ENCODE measurements around the gene MSI2. TPM values are rescaled to one million over a fixed set of nuclear protein-coding genes. Genes with fewer than 3 reads are reported as not detected.

MSI2 gene
- total RNA-seq, 1 donor from 2014 or later = 140 TPM

DNA sequence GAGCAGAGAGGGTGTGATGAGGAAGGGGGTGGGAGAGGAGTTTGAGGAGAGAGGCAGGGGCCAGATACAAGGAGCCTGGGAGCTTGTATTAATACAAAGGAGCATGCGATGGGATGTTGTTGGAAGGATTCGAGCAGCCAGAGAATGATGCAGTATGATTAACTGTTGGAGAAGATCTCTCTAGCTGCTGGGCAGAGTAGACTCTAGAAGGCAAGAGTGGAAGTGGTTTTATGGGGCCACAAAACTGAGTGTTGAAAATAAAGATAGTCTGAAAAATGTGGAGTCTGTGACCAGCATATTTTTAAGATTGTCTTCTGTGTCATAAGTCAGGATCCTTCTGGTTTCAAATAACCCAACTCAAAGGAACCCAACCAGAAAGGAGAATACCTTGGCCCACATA, 98.3 kb downstream of the MSI2 start:
- no peak overlapping the region for H3K27ac Mint-ChIP-seq (ENCODE audit: unreplicated experiment)
- TF ChIP-seq, protein P1, sequence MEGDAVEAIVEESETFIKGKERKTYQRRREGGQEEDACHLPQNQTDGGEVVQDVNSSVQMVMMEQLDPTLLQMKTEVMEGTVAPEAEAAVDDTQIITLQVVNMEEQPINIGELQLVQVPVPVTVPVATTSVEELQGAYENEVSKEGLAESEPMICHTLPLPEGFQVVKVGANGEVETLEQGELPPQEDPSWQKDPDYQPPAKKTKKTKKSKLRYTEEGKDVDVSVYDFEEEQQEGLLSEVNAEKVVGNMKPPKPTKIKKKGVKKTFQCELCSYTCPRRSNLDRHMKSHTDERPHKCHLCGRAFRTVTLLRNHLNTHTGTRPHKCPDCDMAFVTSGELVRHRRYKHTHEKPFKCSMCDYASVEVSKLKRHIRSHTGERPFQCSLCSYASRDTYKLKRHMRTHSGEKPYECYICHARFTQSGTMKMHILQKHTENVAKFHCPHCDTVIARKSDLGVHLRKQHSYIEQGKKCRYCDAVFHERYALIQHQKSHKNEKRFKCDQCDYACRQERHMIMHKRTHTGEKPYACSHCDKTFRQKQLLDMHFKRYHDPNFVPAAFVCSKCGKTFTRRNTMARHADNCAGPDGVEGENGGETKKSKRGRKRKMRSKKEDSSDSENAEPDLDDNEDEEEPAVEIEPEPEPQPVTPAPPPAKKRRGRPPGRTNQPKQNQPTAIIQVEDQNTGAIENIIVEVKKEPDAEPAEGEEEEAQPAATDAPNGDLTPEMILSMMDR (conservative IDR thresholded peaks at IDR 0.05) = no peak
- H3K36me3 Mint-ChIP-seq (ENCODE audit: low read depth) = peaks cover 27% of the 10 kb centered on the region
- H3K27me3 Mint-ChIP-seq (ENCODE audit: low read depth) = no peaks in the 10 kb centered on the region
- DNase-seq (ENCODE audit: low read depth, low spot score) = no peak
- no peak overlapping the region for H3K4me3 Mint-ChIP-seq
- H3K9me3 Mint-ChIP-seq = no peaks in the 10 kb centered on the region
- H3K4me1 Mint-ChIP-seq = peaks cover 57% of the 10 kb centered on the region

DNA sequence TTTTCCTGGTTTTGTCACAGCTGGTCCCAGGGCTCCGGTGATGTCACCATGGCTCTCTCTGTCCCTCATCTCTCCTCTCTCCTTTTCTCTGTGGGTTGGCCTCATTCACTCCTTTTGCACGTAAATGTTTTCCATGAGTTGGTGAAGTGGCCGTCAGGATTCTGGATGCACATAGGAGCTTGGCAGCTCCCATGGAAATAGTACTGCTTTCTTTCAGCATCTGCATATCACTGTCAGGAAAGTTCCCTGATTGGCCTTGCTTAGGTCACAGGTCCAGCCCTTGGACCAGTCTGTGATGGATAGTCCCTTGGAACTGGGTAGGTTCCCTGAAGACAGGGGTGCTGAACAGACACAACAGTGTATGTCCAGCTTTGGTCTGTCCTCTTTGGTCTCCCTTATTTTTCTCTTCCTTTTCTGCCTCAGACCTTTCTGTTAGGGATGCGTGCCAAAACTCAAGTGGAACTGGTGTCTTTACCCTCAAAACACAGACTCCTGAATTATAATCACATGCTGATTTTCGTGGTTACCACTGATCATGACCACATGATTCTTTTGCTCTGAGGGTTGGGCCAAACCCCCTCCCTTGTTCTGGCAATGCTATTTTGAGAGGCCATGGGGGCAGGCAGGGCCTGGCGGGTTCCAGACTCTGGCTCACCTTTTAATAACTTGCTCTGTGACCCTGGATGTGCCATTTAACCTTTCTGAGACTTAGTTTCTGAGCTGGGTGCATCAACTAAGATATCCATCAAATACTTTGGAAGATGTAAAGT, 99.0 kb downstream of the MSI2 start:
- TF ChIP-seq, protein P1 (conservative IDR thresholded peaks at IDR 0.05) = no peak
- Mint-ChIP-seq H3K27ac (ENCODE audit: unreplicated experiment) (no peak overlapping the region), H3K9me3 (no peaks in the 10 kb centered on the region), H3K36me3 (ENCODE audit: low read depth) (peaks cover 24% of the 10 kb centered on the region), H3K4me3 (no peak overlapping the region), H3K4me1 (peaks cover 53% of the 10 kb centered on the region), H3K27me3 (ENCODE audit: low read depth) (no peaks in the 10 kb centered on the region)
- DNase-seq (ENCODE audit: low read depth, low spot score) = no peak

DNA sequence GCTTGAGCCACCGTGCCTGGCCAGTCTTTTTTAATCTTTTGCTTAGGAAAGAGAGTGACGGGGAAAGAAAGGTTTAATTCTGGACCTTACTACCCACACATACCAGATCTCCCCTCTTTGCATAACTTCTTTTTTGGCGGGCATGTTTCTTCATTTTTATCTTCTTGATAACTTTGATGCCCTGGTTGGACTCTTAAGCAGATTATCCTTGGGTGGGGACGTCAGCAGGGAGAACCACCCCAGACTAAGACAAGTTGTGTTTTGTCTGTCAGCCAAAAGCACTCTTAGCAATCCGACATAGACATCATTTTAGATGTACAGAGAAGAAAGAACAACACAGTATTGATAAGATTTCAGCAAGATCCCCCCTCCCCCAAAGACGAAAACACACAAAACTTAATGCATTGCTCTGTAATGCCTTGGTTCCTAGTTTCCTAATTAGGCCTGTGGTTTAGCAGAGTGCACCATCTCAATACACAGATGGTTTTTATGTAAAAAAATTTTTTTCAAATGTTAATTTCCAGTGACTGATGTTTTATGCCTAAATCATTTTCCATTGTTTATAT, 99.9 kb downstream of the MSI2 start:
- DNase-seq (ENCODE audit: low read depth, low spot score) = no peak
- Mint-ChIP-seq H3K36me3 (ENCODE audit: low read depth) (peaks cover 17% of the 10 kb centered on the region), H3K27ac (ENCODE audit: unreplicated experiment) (peak overlapping the region; percentile 2), H3K9me3 (no peaks in the 10 kb centered on the region), H3K27me3 (ENCODE audit: low read depth) (no peaks in the 10 kb centered on the region), H3K4me3 (no peak overlapping the region), H3K4me1 (peaks cover 46% of the 10 kb centered on the region)
- TF ChIP-seq, protein P1 (conservative IDR thresholded peaks at IDR 0.05) = no peak

DNA sequence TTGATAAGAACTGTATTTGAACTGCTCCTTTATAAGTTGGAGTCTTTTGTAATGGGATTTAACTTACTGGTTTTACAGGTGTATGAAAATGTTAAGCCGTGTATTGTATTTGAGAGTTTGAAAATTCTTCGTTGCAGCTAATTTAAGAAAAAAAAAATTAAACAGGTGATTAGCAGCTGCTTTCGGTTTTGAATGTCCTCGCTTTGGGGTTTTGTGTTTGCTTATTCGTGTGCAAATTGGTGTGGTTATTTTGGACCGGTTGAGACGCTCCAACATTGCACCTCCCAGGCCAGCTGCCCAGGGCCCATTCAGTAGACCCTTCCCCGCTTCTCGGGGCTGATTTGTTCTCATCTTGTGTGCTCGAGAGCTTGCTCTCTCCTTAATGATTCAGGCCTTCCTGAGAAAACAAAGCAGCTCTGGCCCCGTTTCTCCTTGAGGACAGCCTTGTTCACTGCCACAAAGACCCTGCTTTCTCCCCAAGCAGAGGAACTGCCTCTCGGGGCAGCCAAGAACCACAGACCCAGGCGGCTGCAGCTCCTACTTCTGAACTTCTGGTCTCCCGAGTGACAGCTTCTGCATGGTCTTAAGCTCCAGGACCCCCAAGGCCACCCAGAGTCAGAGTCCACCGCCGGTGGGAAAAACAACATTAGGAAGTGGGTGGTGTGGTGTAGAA, 100.5 kb downstream of the MSI2 start:
- H3K27ac Mint-ChIP-seq (ENCODE audit: unreplicated experiment) = peak overlapping the region; percentile 94
- H3K36me3 Mint-ChIP-seq (ENCODE audit: low read depth) = peaks cover 17% of the 10 kb centered on the region
- no peaks in the 10 kb centered on the region for H3K9me3 Mint-ChIP-seq
- H3K4me3 Mint-ChIP-seq = peak overlapping the region; percentile 39
- H3K27me3 Mint-ChIP-seq (ENCODE audit: low read depth) = no peaks in the 10 kb centered on the region
- TF ChIP-seq, protein P1 (conservative IDR thresholded peaks at IDR 0.05) = no peak
- H3K4me1 Mint-ChIP-seq = peaks cover 46% of the 10 kb centered on the region
- DNase-seq (ENCODE audit: low read depth, low spot score) = no peak

DNA sequence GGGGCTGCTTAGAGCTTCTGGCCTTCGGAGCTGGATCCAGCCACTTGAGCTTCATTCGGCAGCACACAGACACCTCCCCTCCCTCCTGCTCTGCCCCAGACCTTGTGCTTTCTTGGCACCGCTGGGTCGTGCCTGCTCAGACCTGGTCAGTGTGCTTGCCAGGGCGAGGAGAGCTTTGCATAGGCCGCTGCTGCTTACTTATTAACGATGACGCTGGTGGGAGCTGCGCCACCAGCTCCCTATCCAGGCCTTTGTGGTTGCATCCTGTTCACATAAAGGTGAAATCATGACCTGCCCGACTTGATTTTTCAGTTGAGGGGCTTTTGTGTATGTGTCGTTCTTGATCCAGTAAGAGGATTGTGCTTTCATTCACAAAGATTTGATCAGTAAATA, 101.1 kb downstream of the MSI2 start:
- DNase-seq (ENCODE audit: low read depth, low spot score) = no peak
- peaks cover 13% of the 10 kb centered on the region for H3K36me3 Mint-ChIP-seq (ENCODE audit: low read depth)
- TF ChIP-seq, protein P1 (conservative IDR thresholded peaks at IDR 0.05) = no peak
- H3K27me3 Mint-ChIP-seq (ENCODE audit: low read depth) = no peaks in the 10 kb centered on the region
- H3K4me3 Mint-ChIP-seq = peak overlapping the region; percentile 14
- H3K27ac Mint-ChIP-seq (ENCODE audit: unreplicated experiment) = peak overlapping the region; percentile 87
- no peaks in the 10 kb centered on the region for H3K9me3 Mint-ChIP-seq
- H3K4me1 Mint-ChIP-seq = peaks cover 46% of the 10 kb centered on the region

Measured in neural crest cell (in vitro differentiated cells).